Measurements from ENCODE around the gene TNFRSF21.
"Not testable (repeated sequence)": the region's sequence is repeated elsewhere in the genome, so short reads cannot be mapped to it uniquely, and the experiment has no call there.

The TNFRSF21 gene

GRCh38 chr6:47278545-47278944, 31.2 kb downstream of the TNFRSF21 start:
- in situ Hi-C loops (cut with MboI; ENCODE audit: low pct_unique_long_range_greater_than_20kb, low sequenced_read_pairs, unreplicated experiment) = no loop called here
- no peak for TF ChIP-seq CTCF (IDR thresholded peaks at IDR 0.05; ENCODE audit: extremely low read depth, insufficient read depth, missing control alignments)
- no peak for DNase-seq (ENCODE audit: low spot score)

GRCh38 chr6:47277702-47278101, 32.0 kb downstream of the TNFRSF21 start:
- no peak for TF ChIP-seq CTCF (IDR thresholded peaks at IDR 0.05; ENCODE audit: extremely low read depth, insufficient read depth, missing control alignments)
- in situ Hi-C loops (cut with MboI; ENCODE audit: low pct_unique_long_range_greater_than_20kb, low sequenced_read_pairs, unreplicated experiment) = no loop called here
- DNase-seq (ENCODE audit: low spot score) = no peak

GRCh38 chr6:47276377-47276776, 33.3 kb downstream of the TNFRSF21 start:
- no peak for TF ChIP-seq CTCF (IDR thresholded peaks at IDR 0.05; ENCODE audit: extremely low read depth, insufficient read depth, missing control alignments)
- in situ Hi-C loops (cut with MboI; ENCODE audit: low pct_unique_long_range_greater_than_20kb, low sequenced_read_pairs, unreplicated experiment) = no loop called here
- DNase-seq (ENCODE audit: low spot score) = no peak

DNA sequence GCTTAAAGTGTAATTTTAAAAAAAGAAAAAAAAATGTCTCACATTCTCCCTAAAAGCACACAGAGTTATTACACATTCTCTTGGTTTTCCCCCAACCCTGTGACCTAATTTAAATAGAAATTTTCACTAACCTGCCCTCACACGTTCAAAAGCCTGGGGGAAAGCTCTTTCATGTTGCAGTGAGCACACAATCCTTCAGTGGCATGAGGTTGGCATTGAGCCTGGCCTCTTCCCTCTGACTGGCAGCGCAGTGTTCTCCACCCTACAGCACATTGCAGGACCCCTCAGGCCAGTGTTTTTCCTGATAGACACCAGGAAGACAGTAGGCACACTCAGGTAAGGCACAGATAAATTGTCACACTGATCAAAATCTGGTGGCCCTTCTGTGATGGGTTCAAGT, 34.1 kb downstream of the TNFRSF21 start:
- DNase-seq (ENCODE audit: low spot score) = no peak
- in situ Hi-C loops (cut with MboI; ENCODE audit: low pct_unique_long_range_greater_than_20kb, low sequenced_read_pairs, unreplicated experiment) = no loop called here
- no peak for TF ChIP-seq CTCF (IDR thresholded peaks at IDR 0.05; ENCODE audit: extremely low read depth, insufficient read depth, missing control alignments)

DNA sequence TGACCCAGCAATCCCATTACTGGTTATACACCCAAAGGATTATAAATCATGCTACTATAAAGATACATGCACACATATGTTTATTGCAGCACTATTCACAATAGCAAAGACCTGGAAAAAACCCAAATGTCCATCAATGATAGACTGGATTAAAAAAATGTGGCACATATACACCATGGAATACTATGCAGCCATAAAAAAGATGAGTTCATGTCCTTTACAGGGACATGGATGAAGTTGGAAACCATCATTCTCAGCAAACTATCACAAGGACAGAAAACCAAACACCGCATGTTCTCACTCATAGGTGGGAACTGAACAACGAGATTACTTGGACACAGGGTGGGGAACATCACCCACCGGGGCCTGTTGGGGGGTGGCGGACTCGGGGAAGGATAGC, 34.6 kb downstream of the TNFRSF21 start:
- in situ Hi-C loops (cut with MboI; ENCODE audit: low pct_unique_long_range_greater_than_20kb, low sequenced_read_pairs, unreplicated experiment); DNase-seq (ENCODE audit: low spot score): not testable (repeated sequence)

DNA sequence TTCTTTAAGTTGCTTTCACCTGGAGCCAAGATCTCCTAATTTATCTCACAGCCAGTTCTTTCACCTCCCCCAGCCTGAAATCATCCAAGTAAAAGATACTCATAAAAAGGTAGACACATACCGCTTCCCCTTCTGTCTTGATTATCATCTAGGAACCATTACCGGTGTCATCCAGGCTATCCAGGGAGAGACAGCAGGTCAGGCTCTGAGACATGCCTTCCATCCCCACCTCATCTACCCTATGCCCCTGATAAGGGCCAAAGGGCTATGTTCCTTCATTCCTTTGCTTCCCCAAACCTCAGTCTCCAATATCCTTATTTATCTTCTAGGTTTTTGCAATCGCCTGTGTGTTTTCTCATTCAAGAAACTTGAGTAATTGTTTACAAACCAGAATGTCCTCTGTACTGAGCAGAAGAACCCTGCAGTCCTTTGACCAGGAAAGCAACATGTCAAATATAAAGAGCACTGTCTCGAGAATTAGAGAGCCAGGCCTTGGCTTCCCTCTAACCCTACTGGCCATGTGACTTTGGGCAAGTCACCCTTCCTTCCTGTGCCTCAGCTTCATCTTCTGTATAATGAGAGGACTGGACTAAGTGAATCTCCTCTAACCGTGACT, 41.0 kb downstream of the TNFRSF21 start:
- no peak for TF ChIP-seq CTCF (IDR thresholded peaks at IDR 0.05; ENCODE audit: extremely low read depth, insufficient read depth, missing control alignments)
- DNase-seq (ENCODE audit: low spot score) = no peak
- in situ Hi-C loops (cut with MboI; ENCODE audit: low pct_unique_long_range_greater_than_20kb, low sequenced_read_pairs, unreplicated experiment) = no loop called here

GRCh38 chr6:47267301-47267700, 42.4 kb downstream of the TNFRSF21 start:
- in situ Hi-C loops (cut with MboI; ENCODE audit: low pct_unique_long_range_greater_than_20kb, low sequenced_read_pairs, unreplicated experiment) = no loop called here
- TF ChIP-seq CTCF (IDR thresholded peaks at IDR 0.05; ENCODE audit: extremely low read depth, insufficient read depth, missing control alignments) = no peak
- DNase-seq (ENCODE audit: low spot score) = no peak

Measured in GM13977 (cell line).